Anterior cingulate cortex (tissue), 58 donors: Measurements from ENCODE around the gene ARMC9.
A peak's percentile ranks its signal among the peaks of the same experiment; 100 is the strongest.
"Not testable (repeated sequence)": the region's sequence is repeated elsewhere in the genome, so short reads cannot be mapped to it uniquely, and the experiment has no call there.

ENCODE experiments used
- DNase-seq, 58 donors: peaks; one replicate each; lab custom pipeline; 2025; lab: John Stamatoyannopoulos, UW

Gene ARMC9

GRCh38 chr2:231334179-231334930, 135.9 kb downstream of the ARMC9 start:
- no peak for DNase-seq

- no peak for DNase-seq
Measured at GRCh38 chr2:231334981-231335380, 136.6 kb downstream of the ARMC9 start.

- no peak for DNase-seq
Measured at GRCh38 chr2:231335591-231335990, 137.2 kb downstream of the ARMC9 start.

GRCh38 chr2:231336236-231336635, 137.8 kb downstream of the ARMC9 start:
- no peak for DNase-seq

GRCh38 chr2:231336700-231337099, 138.3 kb downstream of the ARMC9 start:
- no peak for DNase-seq

- no peak for DNase-seq
Measured at GRCh38 chr2:231337807-231338759, 139.7 kb downstream of the ARMC9 start.

- no peak for DNase-seq
Measured at GRCh38 chr2:231339316-231339715, 140.9 kb downstream of the ARMC9 start.

- no peak for DNase-seq
Measured at GRCh38 chr2:231341100-231341499, 142.7 kb downstream of the ARMC9 start.

- peak in 4 of 58 donors; percentile 12 to 36 (median 22) for DNase-seq
Measured at GRCh38 chr2:231342061-231342711, 143.8 kb downstream of the ARMC9 start.

GRCh38 chr2:231343006-231343710, 144.7 kb downstream of the ARMC9 start:
- no peak for DNase-seq

GRCh38 chr2:231343988-231344387, 145.6 kb downstream of the ARMC9 start:
- no peak for DNase-seq

GRCh38 chr2:231344851-231345250, 146.4 kb downstream of the ARMC9 start:
- DNase-seq: no peak

- DNase-seq: no peak
Measured at GRCh38 chr2:231347081-231347480, 148.7 kb downstream of the ARMC9 start.

- DNase-seq: no peak
Measured at GRCh38 chr2:231347638-231348037, 149.2 kb downstream of the ARMC9 start.

- DNase-seq: no peak
Measured at GRCh38 chr2:231348173-231348572, 149.7 kb downstream of the ARMC9 start.

GRCh38 chr2:231348704-231349373, 150.4 kb downstream of the ARMC9 start:
- DNase-seq: peak in 25 of 58 donors; percentile 16 to 83 (median 41)

- not testable (repeated sequence) for DNase-seq
Measured at GRCh38 chr2:231349374-231349735, 150.9 kb downstream of the ARMC9 start.

- no peak for DNase-seq
Measured at GRCh38 chr2:231351648-231352047, 153.2 kb downstream of the ARMC9 start.

- DNase-seq: no peak
Measured at GRCh38 chr2:231353469-231353868, 155.0 kb downstream of the ARMC9 start.
